ENCODE measurements around the gene RNF125. TPM values are rescaled to one million over a fixed set of nuclear protein-coding genes. Genes with fewer than 3 reads are reported as not detected.
"Not testable (repeated sequence)": the region's sequence is repeated elsewhere in the genome, so short reads cannot be mapped to it uniquely, and the experiment has no call there.

The RNF125 gene
- total and polyA plus RNA-seq, 11 donors, result 1.1 to 12.5 (median 3.3) TPM

DNA sequence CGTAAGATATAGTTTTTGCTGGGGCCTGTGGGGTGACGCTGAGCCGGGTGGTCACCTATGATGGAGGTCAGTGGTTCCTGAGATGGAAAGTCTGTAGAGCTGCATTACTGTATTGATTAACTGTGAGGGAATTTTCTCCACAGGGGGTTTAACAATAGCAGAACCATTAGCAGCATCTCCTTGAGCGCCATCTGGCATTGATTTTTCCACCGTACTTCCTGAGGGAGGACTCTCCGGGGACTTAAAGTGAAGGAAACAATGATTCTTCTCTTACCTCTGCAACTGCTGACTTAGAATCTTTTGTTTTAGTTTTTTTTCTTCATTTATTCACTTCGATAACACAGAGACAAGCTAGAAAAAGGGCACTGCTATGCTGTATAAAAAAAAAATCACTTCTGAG, 22.6 kb upstream of the RNF125 start:
- peaks cover 0 to 13% (median 2%) of the 10 kb centered on the region in 12 donors for H3K4me1 ChIP-seq
- H3K27me3 ChIP-seq, result no peaks in the 10 kb centered on the region
- ATAC-seq, result no peak
- H3K27ac ChIP-seq, result no peak overlapping the region
- no peaks in the 10 kb centered on the region for H3K36me3 ChIP-seq
- H3K9me3 ChIP-seq, result no peaks in the 10 kb centered on the region
- intact Hi-C loops (cut with DNase I), result no loop called here
- WGBS, 4 donors, result 69 to 78% (median 70%) methylated on average over 7 of the region's 7 CpGs
- no peak overlapping the region for H3K4me3 ChIP-seq
- TF ChIP-seq CTCF (IDR thresholded peaks at IDR 0.05) (no peak), POLR2A (IDR thresholded peaks at IDR 0.05) (no peak)
- DNase-seq, result no peak

DNA sequence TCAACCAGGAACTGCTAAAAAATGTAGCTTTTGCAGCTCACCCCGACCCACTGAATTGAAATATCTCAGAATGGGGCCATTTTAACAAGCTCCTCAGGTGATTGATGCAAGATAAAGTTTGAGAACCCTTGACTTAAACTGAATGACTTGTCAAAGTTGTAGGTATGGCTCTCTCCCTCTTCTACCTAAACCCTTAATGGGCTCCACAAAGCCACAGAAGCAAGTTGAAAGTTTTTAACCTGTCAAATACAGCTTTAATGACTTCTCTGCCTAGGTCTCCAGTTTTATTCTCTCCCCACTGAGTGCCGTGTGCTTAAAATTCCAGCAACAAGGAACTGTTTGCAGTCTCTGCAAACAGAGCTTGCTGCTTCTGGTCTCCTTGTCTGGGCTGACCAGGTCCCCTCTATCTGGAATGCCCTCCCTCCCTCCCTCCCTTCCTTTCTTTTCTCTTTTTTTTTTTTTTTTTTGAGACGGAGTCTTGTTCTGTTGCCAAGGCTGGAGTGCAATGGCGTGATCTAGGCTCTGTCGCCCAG, 19.7 kb upstream of the RNF125 start:
- H3K27me3 ChIP-seq, result no peaks in the 10 kb centered on the region
- intact Hi-C loops (cut with DNase I), result no loop called here
- no peak overlapping the region for H3K27ac ChIP-seq
- TF ChIP-seq CTCF (IDR thresholded peaks at IDR 0.05) (no peak), POLR2A (IDR thresholded peaks at IDR 0.05) (no peak)
- DNase-seq (no peak), ATAC-seq (no peak)
- no peaks in the 10 kb centered on the region for H3K9me3 ChIP-seq
- no peak overlapping the region for H3K4me3 ChIP-seq
- WGBS, 4 donors, result 62 to 69% (median 67%) methylated on average over 5 of the region's 5 CpGs
- no peaks in the 10 kb centered on the region for H3K36me3 ChIP-seq
- peaks cover 0 to 2% (median 0%) of the 10 kb centered on the region in 12 donors for H3K4me1 ChIP-seq

DNA sequence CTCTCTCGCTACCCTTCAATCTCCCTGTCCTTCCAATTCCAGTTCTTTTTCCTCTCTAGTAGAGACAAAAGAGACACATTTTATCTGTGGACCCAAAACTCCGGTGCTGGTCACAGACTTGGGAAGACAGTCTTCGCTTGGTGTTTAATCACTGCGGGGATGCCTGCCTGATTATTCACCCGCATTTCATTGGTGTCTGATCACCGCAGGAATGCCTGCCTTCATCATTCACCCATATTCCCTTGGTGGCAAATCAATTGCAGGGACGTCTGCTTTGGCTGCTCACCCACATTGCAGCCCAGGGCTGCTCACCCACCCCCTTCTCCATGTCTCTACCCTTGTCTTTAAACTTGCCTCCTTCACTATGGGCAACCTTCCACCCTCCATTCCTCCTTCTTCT, 17.5 kb upstream of the RNF125 start:
- H3K27me3 ChIP-seq; H3K9me3 ChIP-seq; H3K4me3 ChIP-seq; intact Hi-C loops (cut with DNase I); H3K36me3 ChIP-seq; H3K27ac ChIP-seq; ATAC-seq; H3K4me1 ChIP-seq; DNase-seq: not testable (repeated sequence)
- WGBS, 4 donors, result 87 to 99% (median 91%) methylated on average over 7 of the region's 7 CpGs

- H3K9me3 ChIP-seq; DNase-seq; H3K4me1 ChIP-seq; H3K4me3 ChIP-seq; H3K27ac ChIP-seq; ATAC-seq; H3K36me3 ChIP-seq; H3K27me3 ChIP-seq; intact Hi-C loops (cut with DNase I): not testable (repeated sequence)
- 93 to 99% (median 97%) methylated on average over 2 of the region's 2 CpGs for WGBS, 4 donors
Measured at GRCh38 chr18:32003822-32004221, 14.8 kb upstream of the RNF125 start.

- intact Hi-C loops (cut with DNase I), result no loop called here
Measured at GRCh38 chr18:32010124-32010721, 8.4 kb upstream of the RNF125 start.

More at GRCh38 chr18:32010124-32010721, 8.4 kb upstream of the RNF125 start:
- Histone ChIP-seq H3K27ac (no peak overlapping the region), H3K4me3 (no peak overlapping the region), H3K9me3 (no peaks in the 10 kb centered on the region), H3K27me3 (no peaks in the 10 kb centered on the region), H3K4me1 (no peaks in the 10 kb centered on the region), H3K36me3 (no peaks in the 10 kb centered on the region)
- DNase-seq (no peak), ATAC-seq (no peak)
- no peak for TF ChIP-seq POLR2A (IDR thresholded peaks at IDR 0.05)
- no peak for TF ChIP-seq CTCF (IDR thresholded peaks at IDR 0.05)
- 91 to 93% (median 93%) methylated on average over 5 of the region's 5 CpGs for WGBS, 4 donors
